GM18508 (cell line): ENCODE measurements around the gene WNT7A.

Source experiments
- ATAC-seq: cut with Tn5 transposase; IDR thresholded peaks from one replicate; pipeline ENCODE4 v1.9.1; 2021; ENCODE audit warnings: moderate number of reproducible peaks; ENCODE audit not compliant: insufficient read depth, unreplicated experiment

WNT7A gene

GRCh38 chr3:13801361-13802204 lies 78.3 kb downstream of the WNT7A start:
- no peak for ATAC-seq

- ATAC-seq = no peak
These were observed 79.8 kb downstream of the WNT7A start for GRCh38 chr3:13800064-13800463.

GRCh38 chr3:13798401-13798800 lies 81.5 kb downstream of the WNT7A start:
- no peak for ATAC-seq

- no peak for ATAC-seq
These were observed 83.0 kb downstream of the WNT7A start for GRCh38 chr3:13796701-13797460.

GRCh38 chr3:13795816-13796215 lies 84.1 kb downstream of the WNT7A start:
- no peak for ATAC-seq

- ATAC-seq = no peak
These were observed 85.5 kb downstream of the WNT7A start for GRCh38 chr3:13794322-13794721.

- no peak for ATAC-seq
These were observed 86.4 kb downstream of the WNT7A start for GRCh38 chr3:13793451-13793850.

- no peak for ATAC-seq
These were observed 87.1 kb downstream of the WNT7A start for GRCh38 chr3:13792512-13793371.

- no peak for ATAC-seq
These were observed 87.8 kb downstream of the WNT7A start for GRCh38 chr3:13792051-13792490.

- no peak for ATAC-seq
These were observed 88.4 kb downstream of the WNT7A start for GRCh38 chr3:13791198-13792050.

- ATAC-seq = no peak
These were observed 89.3 kb downstream of the WNT7A start for GRCh38 chr3:13790376-13791197.

- no peak for ATAC-seq
These were observed 91.1 kb downstream of the WNT7A start for GRCh38 chr3:13788522-13789424.

- ATAC-seq = no peak
These were observed 92.2 kb downstream of the WNT7A start for GRCh38 chr3:13787533-13788132.

GRCh38 chr3:13786811-13787210 lies 93.1 kb downstream of the WNT7A start:
- no peak for ATAC-seq

- no peak for ATAC-seq
These were observed 93.9 kb downstream of the WNT7A start for GRCh38 chr3:13785853-13786436.

- ATAC-seq = no peak
These were observed 94.5 kb downstream of the WNT7A start for GRCh38 chr3:13785351-13785750.

GRCh38 chr3:13783476-13783875 lies 96.4 kb downstream of the WNT7A start:
- ATAC-seq = no peak
